NCI-H2227 (cell line): Measurements from ENCODE around the gene IDI1.
"Not testable (repeated sequence)": the region's sequence is repeated elsewhere in the genome, so short reads cannot be mapped to it uniquely, and the experiment has no call there.

ENCODE experiments used
- DNase-seq: peaks from one replicate; lab custom pipeline; 2025; ENCODE audit not compliant: unreplicated experiment; lab: John Stamatoyannopoulos, UW

The IDI1 gene

DNA sequence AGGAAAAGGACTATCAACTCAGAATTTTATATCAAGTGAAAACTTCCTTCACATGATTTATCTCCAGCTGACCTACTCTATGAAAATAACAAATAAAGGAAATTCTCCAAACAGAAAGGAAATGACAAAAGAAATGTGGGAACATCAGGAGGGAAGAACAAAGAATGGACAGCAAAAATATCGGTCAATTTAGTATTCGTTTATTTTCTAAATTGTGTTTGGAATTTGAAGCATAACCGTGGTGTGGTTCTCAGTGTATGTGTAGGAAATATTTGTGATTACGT is 16.0 kb upstream of the IDI1 start:
- DNase-seq, result no peak

DNA sequence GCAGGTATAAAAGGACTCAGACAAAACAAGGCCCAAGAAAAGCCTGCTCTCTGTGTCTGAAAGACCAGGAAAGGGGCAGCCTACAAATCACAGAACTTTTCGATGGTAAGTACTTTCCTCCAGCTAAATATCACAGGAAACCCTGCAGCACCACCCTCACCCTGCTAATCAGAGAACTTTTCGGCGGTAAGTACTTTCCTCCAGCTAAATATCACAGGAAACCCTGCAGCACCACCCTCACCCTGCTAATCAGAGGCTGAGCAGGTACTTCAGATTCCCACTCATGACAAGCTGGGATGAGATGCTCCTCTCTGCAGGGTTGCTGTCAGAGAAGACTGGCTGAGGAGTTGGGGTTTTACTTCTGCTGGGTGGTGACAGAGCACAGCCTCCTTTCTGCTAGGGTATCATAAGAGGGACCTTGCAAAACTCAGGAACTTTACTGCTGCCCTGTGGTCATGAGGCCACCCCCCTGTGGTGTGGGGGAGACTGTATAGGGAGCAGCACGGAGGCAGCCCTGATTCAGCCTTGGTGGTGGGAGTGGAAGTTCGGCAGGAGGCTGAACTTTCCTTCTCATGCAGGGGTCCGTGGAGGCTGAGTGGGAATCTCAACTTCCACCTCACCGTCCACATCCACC is 14.4 kb upstream of the IDI1 start:
- DNase-seq, result no peak

- DNase-seq, result no peak
Observed at GRCh38 chr10:1061930-1062774, 13.2 kb upstream of the IDI1 start.

DNA sequence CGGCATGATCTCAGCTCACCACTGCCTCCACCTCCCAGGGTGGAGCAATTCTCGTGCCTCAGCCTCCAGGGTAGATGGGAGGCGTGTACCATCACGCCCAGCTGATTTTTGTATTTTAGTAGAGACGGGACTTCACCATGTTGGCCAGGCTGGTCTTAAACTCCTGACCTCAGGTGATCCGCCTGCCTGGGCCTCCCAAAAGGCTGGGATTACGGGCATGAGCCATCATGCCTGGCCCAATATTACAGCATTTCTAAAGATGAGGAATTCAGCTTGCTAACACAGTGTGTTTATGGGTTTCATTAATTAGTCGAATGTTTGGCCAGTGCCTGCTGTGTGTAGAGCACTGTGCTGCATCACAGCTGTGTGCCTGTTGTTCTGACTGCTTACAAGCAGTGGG is 11.0 kb upstream of the IDI1 start:
- DNase-seq, result no peak

DNA sequence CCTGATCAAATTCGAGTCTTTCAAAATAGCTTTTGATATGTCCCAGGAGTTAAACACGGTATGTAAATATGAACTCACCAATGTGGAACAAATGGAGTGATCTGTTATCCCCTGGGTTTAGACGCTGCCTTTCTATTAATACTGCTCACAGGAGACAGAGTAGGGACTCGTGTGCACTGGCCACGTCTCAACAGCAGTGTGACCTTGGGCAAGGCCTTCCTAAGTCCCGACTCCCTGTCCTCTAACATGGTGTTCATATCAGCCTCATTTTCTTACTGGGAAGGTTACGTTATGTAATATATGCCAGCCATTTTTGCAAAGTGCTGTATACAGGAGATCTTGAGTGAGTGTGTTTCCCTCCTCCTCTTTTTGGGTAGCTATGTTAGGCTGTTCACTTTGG is 9.1 kb upstream of the IDI1 start:
- no peak for DNase-seq

- peak; percentile 12 for DNase-seq
Observed at GRCh38 chr10:1057106-1057657, 8.3 kb upstream of the IDI1 start.

DNA sequence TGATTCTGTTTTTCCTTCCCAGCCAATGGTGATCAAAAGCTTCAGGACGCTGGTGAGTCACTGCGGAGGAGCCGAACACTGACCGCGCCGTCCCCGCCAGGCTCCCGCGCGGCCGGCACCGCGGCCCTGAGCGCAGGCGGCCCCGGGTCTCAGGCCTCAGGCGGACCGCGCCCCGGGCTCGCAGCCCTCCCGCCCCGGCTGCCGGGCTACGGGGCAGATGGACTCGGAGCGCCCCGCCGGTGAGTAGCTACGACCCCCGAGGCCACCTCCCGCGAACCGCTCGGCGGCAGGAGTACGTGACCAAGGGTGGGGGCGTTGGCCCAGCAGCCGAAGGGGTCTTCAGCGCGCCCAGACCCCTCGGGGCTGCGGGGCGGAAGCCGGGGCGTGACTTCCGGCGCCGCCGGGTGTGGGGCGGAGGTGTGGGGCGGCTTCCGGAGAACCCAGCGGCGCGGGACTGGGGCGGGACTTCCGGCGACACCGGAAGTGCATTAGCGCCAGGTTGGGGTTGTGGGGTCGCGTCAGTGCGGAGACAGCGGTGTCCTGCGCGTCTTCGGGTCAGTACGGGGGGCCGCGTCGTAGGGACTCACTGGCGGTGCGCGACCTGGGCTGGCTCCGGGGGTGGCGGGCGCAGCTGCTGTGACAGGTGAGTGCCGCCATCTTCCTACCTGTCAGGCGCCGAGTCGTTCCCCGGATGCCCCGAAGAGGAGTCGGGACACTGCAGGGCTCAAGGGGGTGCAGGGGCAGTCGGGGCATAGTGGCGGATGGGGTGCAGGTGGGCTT is 7.6 kb upstream of the IDI1 start, which contains the start of gene WDR37:
Gene WDR37, plus strand, starts transcription at position 60 of the 780 bp plus-strand sequence. CDS start 15,771 bp downstream, outside the sequence.
- DNase-seq, result peak; percentile 81

GRCh38 chr10:1054684-1055083 is 5.8 kb upstream of the IDI1 start:
- DNase-seq, result no peak

DNA sequence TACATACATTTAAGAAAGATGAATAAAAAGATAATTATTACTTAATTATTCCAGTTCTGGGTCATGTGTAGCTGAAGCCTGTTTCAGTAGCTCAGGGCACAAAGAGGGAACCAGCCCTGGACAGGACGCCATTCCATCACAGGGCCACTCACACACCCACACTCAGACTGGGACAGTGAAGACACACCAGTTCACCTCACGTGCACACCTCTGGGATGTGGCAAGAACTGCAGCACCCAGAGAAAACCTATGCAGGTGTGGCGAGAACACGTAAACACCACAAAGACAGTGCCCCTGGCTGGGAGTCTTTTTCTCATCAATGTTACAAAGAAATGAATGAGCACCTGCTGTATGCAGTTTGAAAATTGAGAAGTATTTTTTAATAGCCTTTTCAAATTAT is 1.6 kb upstream of the IDI1 start:
- peak; percentile 9 for DNase-seq

- peak; percentile 20 for DNase-seq
Observed at GRCh38 chr10:1050145-1050544, 1.2 kb upstream of the IDI1 start.

GRCh38 chr10:1049425-1049958 is 573 bp upstream of the IDI1 start:
- no peak for DNase-seq

GRCh38 chr10:1048349-1048731 is 579 bp downstream of the IDI1 start:
- peak; percentile 45 for DNase-seq

GRCh38 chr10:1047937-1048336 is 982 bp downstream of the IDI1 start:
- peak; percentile 12 for DNase-seq

DNA sequence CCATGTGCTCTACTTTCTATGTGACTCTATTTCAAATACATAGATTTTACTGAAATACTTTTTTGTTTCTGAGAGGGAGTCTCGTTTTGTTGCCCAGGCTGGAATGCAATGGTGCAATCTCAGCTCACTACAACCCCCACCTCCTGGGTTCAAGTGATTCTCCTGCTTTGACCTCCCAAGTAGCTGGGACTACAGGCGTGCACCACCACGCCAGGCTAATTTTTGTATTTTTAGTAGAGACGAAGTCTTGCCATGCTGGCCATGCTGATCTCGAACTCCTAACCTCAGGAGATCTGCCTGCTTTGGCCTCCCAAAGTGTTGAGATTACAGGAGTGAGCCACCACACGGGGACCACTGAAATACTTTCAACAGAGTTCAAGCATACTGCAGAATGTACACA is 3.5 kb downstream of the IDI1 start:
- no peak for DNase-seq

DNA sequence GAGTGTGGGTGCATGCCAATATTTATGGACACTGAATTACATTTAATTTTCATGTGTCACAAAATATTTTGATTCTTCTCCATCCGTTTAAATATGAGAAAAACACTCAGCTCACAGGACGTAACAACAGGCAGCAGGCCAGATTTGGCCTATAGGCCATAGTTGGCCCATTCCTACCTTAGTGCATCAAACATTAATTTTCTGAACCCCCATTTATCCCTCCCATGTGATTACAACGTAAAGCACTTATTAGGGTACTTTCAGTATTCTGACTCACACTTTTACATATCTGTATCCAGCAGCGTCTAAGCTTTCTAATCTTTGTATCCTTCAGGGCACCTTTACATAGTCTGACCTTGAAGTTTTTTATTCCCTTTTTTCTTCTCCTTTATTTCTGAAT is 4.0 kb downstream of the IDI1 start:
- no peak for DNase-seq

GRCh38 chr10:1044146-1044545 is 4.8 kb downstream of the IDI1 start:
- DNase-seq, result no peak

GRCh38 chr10:1043532-1043995 is 5.4 kb downstream of the IDI1 start:
- no peak for DNase-seq

DNA sequence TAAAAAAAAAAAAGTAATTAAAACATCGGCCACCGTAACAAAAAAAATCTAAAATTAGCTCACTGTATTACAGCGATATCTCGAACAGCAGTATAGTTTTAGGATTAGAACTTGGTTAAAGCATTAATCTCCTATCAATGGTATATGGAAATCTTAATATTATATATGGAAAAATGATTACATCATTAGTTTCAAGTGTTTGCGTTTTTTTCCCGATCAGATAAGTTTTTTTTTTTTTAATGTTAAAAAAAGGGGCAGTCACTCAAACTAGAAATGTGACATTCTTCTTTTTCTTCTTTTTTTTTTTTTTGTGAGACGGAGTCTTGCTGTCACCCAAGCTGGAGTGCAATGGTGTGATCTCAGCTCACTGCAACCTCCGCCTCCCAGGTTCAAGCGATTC is 7.4 kb downstream of the IDI1 start:
- no peak for DNase-seq

DNA sequence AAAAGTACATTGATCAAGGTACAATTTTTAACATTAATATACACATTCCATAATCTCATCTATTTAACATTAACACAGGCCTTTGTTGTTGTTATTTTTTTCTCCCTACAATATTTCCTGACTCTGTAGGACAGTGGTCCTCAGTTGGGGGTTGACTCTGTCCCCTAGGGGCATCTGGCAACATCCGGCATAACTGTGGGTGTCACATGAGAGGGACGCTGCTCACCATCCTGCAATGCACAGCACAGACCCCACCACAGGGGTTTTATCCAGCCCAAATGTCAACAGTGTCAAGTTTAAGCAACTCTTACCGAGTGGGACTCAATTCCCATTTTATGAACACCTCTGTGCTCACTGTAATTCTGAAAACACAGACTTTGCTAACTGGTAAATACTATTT is 8.8 kb downstream of the IDI1 start:
- no peak for DNase-seq

DNA sequence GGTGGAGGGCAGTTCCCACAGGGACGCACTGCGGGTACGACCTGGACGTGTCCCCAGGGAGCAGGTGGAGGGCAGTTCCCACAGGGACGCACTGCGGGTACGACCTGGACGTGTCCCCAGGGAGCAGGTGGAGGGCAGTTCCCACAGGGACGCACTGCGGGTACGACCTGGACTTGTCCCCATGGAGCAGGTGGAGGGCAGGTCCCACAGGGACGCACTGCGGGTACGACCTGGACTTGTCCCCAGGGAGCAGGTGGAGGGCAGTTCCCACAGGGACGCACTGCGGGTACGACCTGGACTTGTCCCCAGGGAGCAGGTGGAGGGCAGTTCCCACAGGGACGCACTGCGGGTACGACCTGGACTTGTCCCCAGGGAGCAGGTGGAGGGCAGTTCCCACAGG is 10.2 kb downstream of the IDI1 start:
- DNase-seq, result not testable (repeated sequence)

DNA sequence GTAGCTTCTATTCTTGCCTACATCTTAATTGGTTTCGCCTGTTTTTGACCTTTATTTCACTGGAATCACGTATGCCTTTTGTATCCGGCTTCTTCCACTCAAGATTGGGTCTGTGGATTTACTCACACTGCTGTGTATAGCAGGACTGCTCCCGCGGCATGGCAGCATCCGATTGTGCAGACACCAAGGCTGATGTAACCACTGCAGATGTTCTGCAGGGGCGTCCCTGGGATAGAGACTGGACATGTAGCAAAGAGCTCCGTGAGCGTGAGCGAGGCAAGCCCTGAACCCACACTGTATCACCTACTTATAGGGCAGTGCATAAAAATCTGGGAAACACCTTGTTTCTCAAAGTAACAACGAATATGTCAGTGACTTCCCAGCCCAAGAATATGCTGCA is 11.8 kb downstream of the IDI1 start:
- no peak for DNase-seq
